Endothelial cell of umbilical vein (primary cell): Measurements from ENCODE around the gene NTN1. TPM values are rescaled to one million over a fixed set of nuclear protein-coding genes. Genes with fewer than 3 reads are reported as not detected.

Experiments used
- BruUV-seq: library from RNA; stranded (reverse); fragments of 400-500 nt; replicated peaks from 2 replicates; lab custom pipeline; 2021; lab: Mats Ljungman, UMichigan
- CTCF ChIA-PET: fragments of 300-600, 350-600 bp; sonication (Branson Sonifier 250); formaldehyde crosslinking; loops from one replicate; lab custom pipeline; 2021; ENCODE audit warnings: antibody characterized with exemption, inconsistent platforms; lab: Charles Lee
- POLR2A ChIA-PET: fragments of 300-600, 350-600 bp; sonication (Branson Sonifier 250); formaldehyde crosslinking; loops from one replicate; lab custom pipeline; 2021; ENCODE audit warnings: antibody characterized with exemption, inconsistent platforms; lab: Charles Lee
- DNase-seq: peaks from one replicate; pipeline ENCODE4 v3.0.0-alpha.2; 2011; ENCODE audit warnings: low read depth, low spot score
- FAIRE-seq: peaks from 2 replicates; lab custom pipeline; 2011; peaks lifted over from hg19 to GRCh38; lab: Jason Lieb, UNC
- H2AFZ ChIP-seq: 2 replicates; pipeline ENCODE4 v1.6.0; 2012; ENCODE audit warnings: low read depth, low read length, control low read depth, inconsistent platforms
- H3K27ac ChIP-seq: 2 replicates; pipeline ENCODE4 v1.5.1; 2011; ENCODE audit warnings: low read depth, mild to moderate bottlenecking, control low read depth, low read length, moderate library complexity; ENCODE audit not compliant: insufficient read depth
- H3K27me3 ChIP-seq, 2 experiments: 2 replicates each; pipeline versions ENCODE4 v1.6.0 to v1.6.1; 2011; ENCODE audit warnings: low read length in 2 of 2, mixed read lengths in 1 of 2; ENCODE audit not compliant: control insufficient read depth in 2 of 2, insufficient read depth in 2 of 2
- H3K36me3 ChIP-seq, 2 experiments: 2 replicates in 1 of 2; 3 replicates in 1 of 2; pipeline ENCODE4 v1.5.1; 2011; ENCODE audit warnings: low read length in 2 of 2, mild to moderate bottlenecking in 1 of 2, moderate library complexity in 1 of 2; ENCODE audit not compliant: control insufficient read depth in 2 of 2, insufficient read depth in 2 of 2; ENCODE audit errors: extremely low read depth in 1 of 2
- H3K4me1 ChIP-seq: 3 replicates; pipeline ENCODE4 v1.5.1; 2011; ENCODE audit warnings: mild to moderate bottlenecking, low read length; ENCODE audit not compliant: control insufficient read depth, insufficient read depth; ENCODE audit errors: extremely low read depth
- H3K4me2 ChIP-seq: 2 replicates; pipeline ENCODE4 v1.6.1; 2011; ENCODE audit warnings: low read length, control low read depth, mixed read lengths; ENCODE audit not compliant: insufficient read depth
- H3K4me3 ChIP-seq, 3 experiments: fragments of 200-600 bp in 1 of 3; sonication (generic), shearing (Covaris generic) in 1 of 3; replicated peaks in 1 of 3; 2 replicates each; pipeline ENCODE4 v1.5.1; 2011 to 2016; ENCODE audit warnings: control low read depth in 3 of 3, low read length in 3 of 3, mild to moderate bottlenecking in 2 of 3, inconsistent platforms in 1 of 3, low read depth in 1 of 3, moderate library complexity in 1 of 3; ENCODE audit not compliant: insufficient read depth in 1 of 3
- H3K79me2 ChIP-seq: 2 replicates; pipeline ENCODE4 v1.6.0; 2012; ENCODE audit warnings: low read length, inconsistent platforms; ENCODE audit not compliant: control insufficient read depth, insufficient read depth
- H3K9ac ChIP-seq: replicated peaks from 2 replicates; pipeline ENCODE3; 2011; ENCODE audit warnings: low read length, control low read depth; ENCODE audit not compliant: insufficient read depth; ENCODE audit errors: extremely low read depth
- H3K9me1 ChIP-seq: replicated peaks from 3 replicates; pipeline ENCODE4 v1.6.0; 2011; ENCODE audit warnings: mild to moderate bottlenecking, low read length; ENCODE audit not compliant: control insufficient read depth, insufficient read depth; ENCODE audit errors: extremely low read depth
- H3K9me3 ChIP-seq: replicated peaks from 2 replicates; pipeline ENCODE4 v1.5.1; 2012; ENCODE audit warnings: low read length, inconsistent platforms; ENCODE audit not compliant: control insufficient read depth, insufficient read depth
- H4K20me1 ChIP-seq: replicated peaks from 2 replicates; pipeline ENCODE3; 2011; ENCODE audit warnings: mild to moderate bottlenecking, low read length; ENCODE audit not compliant: control insufficient read depth, insufficient read depth; ENCODE audit errors: extremely low read depth
- EZH2 ChIP-seq: IDR thresholded peaks from 2 replicates; pipeline ENCODE4 v1.6.1; 2012; ENCODE audit warnings: borderline replicate concordance, low read depth, mild to moderate bottlenecking, moderate library complexity, low read length, inconsistent platforms; ENCODE audit not compliant: severe bottlenecking
- FOS ChIP-seq: IDR thresholded peaks from 2 replicates; pipeline ENCODE4 v1.6.1; 2011; ENCODE audit warnings: mild to moderate bottlenecking, low read length, moderate library complexity, borderline replicate concordance; ENCODE audit not compliant: insufficient read depth
- GATA2 ChIP-seq: IDR thresholded peaks from 2 replicates; pipeline ENCODE4 v1.7.0; 2011; ENCODE audit warnings: low read depth, mild to moderate bottlenecking, moderate library complexity, mixed read lengths, low read length; ENCODE audit not compliant: insufficient read length, insufficient read depth
- JUN ChIP-seq: IDR thresholded peaks from 2 replicates; pipeline ENCODE4 v1.6.1; 2011; ENCODE audit warnings: borderline replicate concordance, low read depth; ENCODE audit not compliant: insufficient read length, insufficient read depth
- MYC ChIP-seq: IDR thresholded peaks from one replicate; pipeline ENCODE4 v1.6.1; 2011; ENCODE audit warnings: mild to moderate bottlenecking, low read depth, low read length
- POLR2A ChIP-seq: IDR thresholded peaks from 2 replicates; pipeline ENCODE4 v1.6.1; 2012; ENCODE audit warnings: low read depth, mild to moderate bottlenecking, control low read depth, low read length
- POLR2AphosphoS5 ChIP-seq: IDR thresholded peaks from 2 replicates; pipeline ENCODE4 v1.6.1; 2012; ENCODE audit warnings: low read depth, mild to moderate bottlenecking, control low read depth, low read length, moderate library complexity; ENCODE audit not compliant: insufficient read depth
- dilution Hi-C: fragments of 300-500 bp; cut with MboI; formaldehyde crosslinking; loops from one replicate; pipeline ENCODE4 v1.15.0; 2019; ENCODE audit warnings: low sequenced_read_pairs; ENCODE audit not compliant: extremely low pct_ligation_motif_present
- intact Hi-C: fragments of 100-400 bp; cut with micrococcal nuclease; formaldehyde crosslinking; loops from one replicate; pipeline ENCODE4 v1.10.0; 2022
- polyA plus RNA-seq, 4 experiments: library from polyadenylated mRNA; depleted of rRNA in 3 of 4; stranded (reverse) in 3 of 4; unstranded in 1 of 4; fragments of >200 nt; gene quantifications; 2 replicates each; pipeline versions ENCODE4 v1.2.1 to v1.2.3, GENCODE V29; 2011 to 2012; ENCODE audit warnings: missing spikeins in 1 of 4
- total RNA-seq: library from RNA; stranded (reverse); gene quantifications from 2 replicates; pipeline ENCODE4 v1.2.3, GENCODE V29; 2021
- TF ChIP-seq, protein P1 (sequence below), 2 donors: IDR thresholded peaks; 1 replicate in 1 of 2; 2 replicates in 1 of 2; pipeline ENCODE4 v1.5.1; 2011; ENCODE audit warnings: low read length in 2 of 2, mild to moderate bottlenecking in 2 of 2, moderate library complexity in 2 of 2, control low read depth in 1 of 2, inconsistent platforms in 1 of 2, low read depth in 1 of 2; ENCODE audit not compliant: insufficient read depth in 1 of 2; ENCODE audit errors: extremely low read depth in 1 of 2
- TF ChIP-seq, protein P2 (sequence below): IDR thresholded peaks from 2 replicates; pipeline ENCODE4 v1.6.1; 2011; ENCODE audit not compliant: insufficient read depth, insufficient read length

NTN1 gene
- total and polyA plus RNA-seq, 2 donors (not counting 3 experiments of a cell fraction or from before 2014, with no cell fraction given): 0.10 to 0.18 TPM

DNA sequence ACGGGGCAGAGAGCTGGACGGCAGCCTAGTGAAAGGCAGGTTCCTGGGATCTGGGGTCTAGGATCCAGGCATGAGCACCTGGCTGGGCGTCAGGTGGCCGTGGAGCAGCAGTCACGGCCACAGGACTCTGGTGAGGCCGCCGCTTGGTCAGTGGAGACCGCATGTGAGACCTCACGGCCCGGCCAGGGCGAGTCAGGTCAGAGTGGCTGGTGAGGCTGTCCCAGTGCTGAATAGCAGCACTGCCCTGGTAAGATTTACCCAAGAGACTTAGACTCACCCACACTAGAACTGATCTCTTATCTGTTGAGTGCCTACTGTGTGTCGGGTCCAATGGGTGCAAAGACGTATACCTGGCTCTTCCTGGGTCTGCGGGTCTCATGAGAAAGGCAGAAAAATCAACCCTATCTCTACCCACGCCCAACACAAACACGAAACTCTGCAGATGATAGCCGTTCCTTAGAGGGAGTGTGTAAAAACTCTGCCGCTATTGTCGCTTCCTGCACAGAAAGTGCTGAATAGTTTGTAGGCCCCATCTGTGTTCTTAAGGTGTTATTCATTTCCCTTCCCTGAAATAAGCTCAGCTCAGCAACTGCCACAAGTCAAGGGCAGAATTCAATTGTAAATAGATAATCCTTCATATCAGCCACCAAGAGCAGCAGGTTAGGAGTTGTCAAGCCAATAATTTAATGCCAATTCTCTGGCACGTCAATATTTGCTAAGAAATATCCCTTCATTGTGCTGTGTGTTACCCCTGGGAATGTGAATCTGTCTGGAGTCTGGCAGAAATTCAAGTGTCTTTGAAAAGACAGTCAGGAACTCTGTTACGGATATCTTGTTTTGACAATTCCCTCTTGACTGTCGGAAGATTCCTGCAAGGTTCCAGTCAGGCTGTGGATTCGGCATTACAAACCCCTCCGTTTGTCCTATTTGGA is 240.0 kb downstream of the NTN1 start:
- dilution Hi-C loops: no loop called here
- no peaks in the 10 kb centered on the region for H4K20me1 ChIP-seq
- no peak overlapping the region for H3K27ac ChIP-seq
- H3K9me1 ChIP-seq: no peaks in the 10 kb centered on the region
- H3K4me1 ChIP-seq: peaks cover 8% of the 10 kb centered on the region
- no peak overlapping the region for H3K4me3 ChIP-seq
- TF ChIP-seq POLR2A (no peak), EZH2 (no peak), GATA2 (no peak), JUN (no peak), MYC (no peak), POLR2AphosphoS5 (no peak), FOS (no peak)
- TF ChIP-seq, protein P1, sequence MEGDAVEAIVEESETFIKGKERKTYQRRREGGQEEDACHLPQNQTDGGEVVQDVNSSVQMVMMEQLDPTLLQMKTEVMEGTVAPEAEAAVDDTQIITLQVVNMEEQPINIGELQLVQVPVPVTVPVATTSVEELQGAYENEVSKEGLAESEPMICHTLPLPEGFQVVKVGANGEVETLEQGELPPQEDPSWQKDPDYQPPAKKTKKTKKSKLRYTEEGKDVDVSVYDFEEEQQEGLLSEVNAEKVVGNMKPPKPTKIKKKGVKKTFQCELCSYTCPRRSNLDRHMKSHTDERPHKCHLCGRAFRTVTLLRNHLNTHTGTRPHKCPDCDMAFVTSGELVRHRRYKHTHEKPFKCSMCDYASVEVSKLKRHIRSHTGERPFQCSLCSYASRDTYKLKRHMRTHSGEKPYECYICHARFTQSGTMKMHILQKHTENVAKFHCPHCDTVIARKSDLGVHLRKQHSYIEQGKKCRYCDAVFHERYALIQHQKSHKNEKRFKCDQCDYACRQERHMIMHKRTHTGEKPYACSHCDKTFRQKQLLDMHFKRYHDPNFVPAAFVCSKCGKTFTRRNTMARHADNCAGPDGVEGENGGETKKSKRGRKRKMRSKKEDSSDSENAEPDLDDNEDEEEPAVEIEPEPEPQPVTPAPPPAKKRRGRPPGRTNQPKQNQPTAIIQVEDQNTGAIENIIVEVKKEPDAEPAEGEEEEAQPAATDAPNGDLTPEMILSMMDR (IDR thresholded peaks at IDR 0.05; ENCODE audit: extremely low read depth in 1 of 2, insufficient read depth in 1 of 2, low read depth in 1 of 2, low read length in 2 of 2): no peak
- TF ChIP-seq, protein P2, sequence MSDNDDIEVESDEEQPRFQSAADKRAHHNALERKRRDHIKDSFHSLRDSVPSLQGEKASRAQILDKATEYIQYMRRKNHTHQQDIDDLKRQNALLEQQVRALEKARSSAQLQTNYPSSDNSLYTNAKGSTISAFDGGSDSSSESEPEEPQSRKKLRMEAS: no peak
- H3K36me3 ChIP-seq: no peaks in the 10 kb centered on the region
- no peaks in the 10 kb centered on the region for H3K9me3 ChIP-seq
- no peak overlapping the region for H3K9ac ChIP-seq
- intact Hi-C loops: no loop called here
- no peaks in the 10 kb centered on the region for H3K79me2 ChIP-seq
- DNase-seq: no peak
- no peak overlapping the region for H3K4me2 ChIP-seq
- H2AFZ ChIP-seq: no peak overlapping the region
- no peaks in the 10 kb centered on the region for H3K27me3 ChIP-seq
- CTCF ChIA-PET: no interaction called here
- POLR2A ChIA-PET: no interaction called here
- BruUV-seq: no TSS peak
- FAIRE-seq: peak; percentile 49
